Stomach (tissue), 9 donors: ENCODE measurements around the gene KCNMB3. TPM values are rescaled to one million over a fixed set of nuclear protein-coding genes. Genes with fewer than 3 reads are reported as not detected.

Experiments used
- DNase-seq, 2 donors: peaks; one replicate each; pipeline versions ENCODE4 v3.0.0 to v3.0.0-alpha.2; 2013 to 2019
- H3K27ac ChIP-seq, 5 donors: fragments of 200-600 bp in 4 of 5; sonication (generic) in 4 of 5; one replicate each; pipeline ENCODE4 v1.5.1; 2013 to 2019; ENCODE audit warnings: mild to moderate bottlenecking in 1 of 5, moderate library complexity in 1 of 5
- H3K27me3 ChIP-seq, 3 donors: fragments of 200-600 bp; sonication (generic); one replicate each; pipeline ENCODE4 v1.5.1; 2017 to 2019; ENCODE audit warnings: mixed run types in 1 of 3
- H3K36me3 ChIP-seq, 4 donors: fragments of 200-600 bp; sonication (generic); 1 replicate in 3 of 4; 2 replicates in 1 of 4; pipeline ENCODE4 v1.5.1; 2016 to 2019
- H3K4me1 ChIP-seq, 4 donors: fragments of 200-600 bp; sonication (generic); one replicate each; pipeline ENCODE4 v1.5.1; 2016 to 2019
- H3K4me3 ChIP-seq, 4 donors: fragments of 200-600 bp; sonication (generic) in 3 of 4; one replicate each; pipeline ENCODE4 v1.5.1; 2016 to 2019; ENCODE audit warnings: mild to moderate bottlenecking in 1 of 4
- H3K9me3 ChIP-seq, 4 donors: fragments of 200-600 bp; sonication (generic); one replicate each; pipeline ENCODE4 v1.5.1; 2016 to 2019
- CTCF ChIP-seq, 7 experiments: fragments of 450-650 bp in 4 of 7; fragments of 200-600 bp in 3 of 7; sonication (generic) in 3 of 7; IDR thresholded peaks; one replicate each; pipeline ENCODE4 v1.5.1; 2016 to 2019; ENCODE audit warnings: antibody characterized with exemption in 7 of 7, control low read depth in 2 of 7, mild to moderate bottlenecking in 1 of 7
- EP300 ChIP-seq: sonication (generic); formaldehyde crosslinking; IDR thresholded peaks from one replicate; pipeline ENCODE4 v1.6.1; 2017; ENCODE audit warnings: antibody characterized with exemption
- POLR2A ChIP-seq, 4 donors: fragments of 450-650 bp; IDR thresholded peaks; one replicate each; pipeline ENCODE4 v1.6.1; 2016; ENCODE audit warnings: antibody characterized with exemption in 4 of 4, control low read depth in 2 of 4, mild to moderate bottlenecking in 1 of 4, moderate library complexity in 1 of 4
- POLR2AphosphoS5 ChIP-seq, 3 donors: sonication (generic); formaldehyde crosslinking; IDR thresholded peaks; one replicate each; pipeline ENCODE4 v1.6.1; 2016; ENCODE audit warnings: antibody characterized with exemption in 3 of 3
- WGBS, 5 donors: extraction: QIAGEN DNeasy Blood & Tissue Kit in 3 of 5; methylation state at CpG; one replicate each; pipeline versions ENCODE4 v1.1.5 to v1.1.7; 2013 to 2018; 5-methylcytosine and 5-hydroxymethylcytosine counted together
- intact Hi-C: fragments of 100-400 bp; cut with DNase I; formaldehyde crosslinking; loops from one replicate; pipeline ENCODE4 v1.15.1; 2023; ENCODE audit warnings: low total_unique reads
- polyA plus RNA-seq, 3 donors: library from polyadenylated mRNA; stranded (reverse); fragments of 200-250 nt; gene quantifications; one replicate each; pipeline ENCODE4 v1.2.3, GENCODE V29; 2013
- total RNA-seq, 5 donors: library from RNA; depleted of rRNA; stranded (reverse); fragments of >200 nt; gene quantifications; one replicate each; pipeline versions ENCODE4 v1.1.0 to v1.2.3, GENCODE V29; 2014 to 2016
- donor health status: healthy with polysubstance abuse.
- donor health status: Bipolar disorder and iron deficiency.
- donor health status: healthy.

KCNMB3 gene
- total and polyA plus RNA-seq, 8 donors, result 0.58 to 7.2 (median 2.0) TPM; not detected in 1

GRCh38 chr3:179196700-179197099 lies 54.2 kb downstream of the KCNMB3 start:
- Histone ChIP-seq H3K36me3 (peaks cover 0 to 16% (median 8%) of the 10 kb centered on the region in 4 donors), H3K27me3 (no peaks in the 10 kb centered on the region), H3K9me3 (no peaks in the 10 kb centered on the region), H3K4me1 (peaks cover 0 to 44% (median 6%) of the 10 kb centered on the region in 4 donors), H3K4me3 (no peak overlapping the region), H3K27ac (no peak overlapping the region)
- WGBS, 5 donors, result 85 to 91% (median 88%) methylated on average over 4 of the region's 4 CpGs
- TF ChIP-seq EP300 (no peak), POLR2A (IDR thresholded peaks at IDR 0.05) (no peak), CTCF (IDR thresholded peaks at IDR 0.05) (no peak), POLR2AphosphoS5 (IDR thresholded peaks at IDR 0.05) (no peak)
- no peak for DNase-seq
- intact Hi-C loops, result no loop called here

GRCh38 chr3:179196098-179196497 lies 54.8 kb downstream of the KCNMB3 start:
- H3K36me3 ChIP-seq, result peaks cover 0 to 9% (median 3%) of the 10 kb centered on the region in 4 donors
- intact Hi-C loops, result no loop called here
- no peak overlapping the region for H3K4me3 ChIP-seq
- no peak overlapping the region for H3K27ac ChIP-seq
- DNase-seq, result peak in 1 of 2 donors; percentile 36
- peaks cover 0 to 48% (median 7%) of the 10 kb centered on the region in 4 donors for H3K4me1 ChIP-seq
- H3K9me3 ChIP-seq, result no peaks in the 10 kb centered on the region
- no peaks in the 10 kb centered on the region for H3K27me3 ChIP-seq
- WGBS, 5 donors, result 36 to 59% (median 45%) methylated on average over 1 of the region's 1 CpG
- TF ChIP-seq POLR2A (IDR thresholded peaks at IDR 0.05), result no peak
- TF ChIP-seq EP300, result no peak
- no peak for TF ChIP-seq CTCF (IDR thresholded peaks at IDR 0.05)
- no peak for TF ChIP-seq POLR2AphosphoS5 (IDR thresholded peaks at IDR 0.05)

- no peaks in the 10 kb centered on the region for H3K9me3 ChIP-seq
- DNase-seq, result no peak
- H3K27me3 ChIP-seq, result no peaks in the 10 kb centered on the region
- H3K36me3 ChIP-seq, result peaks cover 0 to 4% (median 2%) of the 10 kb centered on the region in 4 donors
- intact Hi-C loops, result no loop called here
- H3K4me1 ChIP-seq, result peaks cover 3 to 60% (median 17%) of the 10 kb centered on the region in 4 donors
- WGBS, 5 donors, result 69 to 82% (median 77%) methylated on average over 4 of the region's 4 CpGs
- no peak overlapping the region for H3K4me3 ChIP-seq
- TF ChIP-seq EP300 (no peak), CTCF (IDR thresholded peaks at IDR 0.05) (no peak), POLR2A (IDR thresholded peaks at IDR 0.05) (no peak), POLR2AphosphoS5 (IDR thresholded peaks at IDR 0.05) (no peak)
- no peak overlapping the region for H3K27ac ChIP-seq
Observed at GRCh38 chr3:179194931-179195330, 56.0 kb downstream of the KCNMB3 start.

Other genes with a start within 250 kb of the KCNMB3 start
- 10 to 100 TPM in 3 of 5 donors, 1 to 10 TPM in 2; 2.9 to 19.8 (median 10.6) TPM for gene ZMAT3, start 179.3 kb downstream of the KCNMB3 start, total RNA-seq
- gene ZMAT3, start 179.3 kb downstream of the KCNMB3 start, polyA plus RNA-seq, result 1 to 10 TPM; 1.4 to 3.4 (median 2.3) TPM
- 100 to 1,000 TPM in 1 of 5 donors, 10 to 100 TPM in 3, 1 to 10 TPM in 1; 2.6 to 144 (median 22.3) TPM for gene PIK3CA, start 102.8 kb downstream of the KCNMB3 start, total RNA-seq
- 1 to 10 TPM; 3.4 to 5.6 (median 4.1) TPM for gene PIK3CA, start 102.8 kb downstream of the KCNMB3 start, polyA plus RNA-seq
- gene ZNF639, start 71.9 kb upstream of the KCNMB3 start, total RNA-seq, result 10 to 100 TPM; 18.0 to 66.1 (median 37.3) TPM
- gene ZNF639, start 71.9 kb upstream of the KCNMB3 start, polyA plus RNA-seq, result 10 to 100 TPM; 15.7 to 29.2 (median 17.1) TPM
- 100 to 1,000 TPM in 1 of 5 donors, 10 to 100 TPM in 4; 15.8 to 124 (median 37.7) TPM for gene MFN1, start 96.6 kb upstream of the KCNMB3 start, total RNA-seq
- 10 to 100 TPM in 2 of 3 donors, 1 to 10 TPM in 1; 9.7 to 14.7 (median 12.7) TPM for gene MFN1, start 96.6 kb upstream of the KCNMB3 start, polyA plus RNA-seq
- gene GNB4, start 200.4 kb upstream of the KCNMB3 start, total RNA-seq, result 10 to 100 TPM; 17.7 to 81.3 (median 35.6) TPM
- 1 to 10 TPM; 3.8 to 9.8 (median 7.6) TPM for gene GNB4, start 200.4 kb upstream of the KCNMB3 start, polyA plus RNA-seq